ENCODE measurements around the gene APBA3.
"Not testable (repeated sequence)": the region's sequence is repeated elsewhere in the genome, so short reads cannot be mapped to it uniquely, and the experiment has no call there.

Gene APBA3

DNA sequence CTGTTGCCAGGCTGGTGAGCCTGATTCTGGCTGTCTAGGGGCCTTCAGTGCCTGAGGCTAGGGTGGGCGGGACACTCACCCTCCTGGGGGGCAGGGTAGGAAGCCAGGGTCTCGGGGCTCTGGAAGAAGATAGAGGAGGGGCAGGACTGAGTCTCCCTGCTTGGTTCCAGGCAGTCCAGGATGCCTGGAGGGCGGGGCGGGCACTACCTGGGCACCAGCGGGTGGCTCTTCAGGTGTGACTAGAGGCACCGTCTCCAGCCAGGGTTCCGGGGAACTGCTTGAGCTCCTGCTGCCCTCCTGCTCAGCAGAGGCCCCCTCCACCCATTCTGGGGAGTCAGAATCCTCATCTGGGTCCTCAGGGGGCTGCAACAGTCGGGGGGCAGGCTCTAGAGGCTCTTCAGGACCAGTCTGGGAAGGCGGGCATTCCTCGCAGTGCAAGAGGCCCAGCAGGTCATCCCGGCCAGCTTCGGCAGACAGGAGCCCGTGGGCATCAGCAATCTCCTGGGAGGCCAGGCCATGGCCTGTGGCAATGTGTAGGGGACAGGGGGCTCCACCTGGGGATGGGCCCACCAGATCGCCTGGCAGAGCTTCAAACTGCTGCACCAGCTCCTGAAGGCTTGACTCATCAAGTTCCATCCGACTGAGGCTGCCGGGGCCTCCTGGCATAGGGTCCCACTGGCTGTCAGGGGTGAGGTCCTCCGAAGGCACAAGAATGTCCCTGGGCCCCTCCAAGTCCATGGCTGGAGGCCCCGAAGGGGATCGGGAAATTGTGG, 1.8 kb downstream of the APBA3 start:
- H3K79me2 ChIP-seq (ENCODE audit: control insufficient read depth, insufficient read depth, low read length, unreplicated experiment), result peaks cover 11% of the 10 kb centered on the region
- H2AFZ ChIP-seq (ENCODE audit: low read length, unreplicated experiment), result no peak overlapping the region
- H3K27me3 ChIP-seq (ENCODE audit: insufficient read depth, low read length), result no peaks in the 10 kb centered on the region
- peaks cover 2% of the 10 kb centered on the region for H3K4me1 ChIP-seq (ENCODE audit: control insufficient read depth, insufficient read depth, low read length, unreplicated experiment)
- no peak overlapping the region for H3K27ac ChIP-seq (ENCODE audit: low read depth, low read length)
- no peaks in the 10 kb centered on the region for H3K36me3 ChIP-seq (ENCODE audit: insufficient read depth, low read length)
- no peak overlapping the region for H3K4me3 ChIP-seq (ENCODE audit: low read depth, low read length)

DNA sequence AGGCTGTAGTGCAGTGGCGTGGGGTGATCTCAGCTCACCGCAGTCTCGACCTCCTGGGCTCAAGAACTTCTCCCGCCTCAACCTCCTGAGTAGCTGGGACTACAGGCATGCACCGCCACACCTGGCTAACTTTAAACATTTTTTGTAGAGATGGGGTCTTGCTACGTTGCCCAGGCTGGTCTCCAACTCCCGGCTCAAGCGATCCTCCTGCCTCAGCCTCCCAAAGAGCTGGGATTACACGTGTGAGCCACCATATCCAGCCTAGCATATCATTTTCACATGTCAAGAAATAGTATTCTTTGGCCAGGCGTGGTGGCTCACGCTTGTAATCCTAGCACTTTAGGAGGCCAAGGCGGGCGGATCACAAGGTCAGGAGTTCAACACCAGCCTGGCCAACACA, 3.2 kb downstream of the APBA3 start:
- H3K27me3 ChIP-seq (ENCODE audit: insufficient read depth, low read length); H3K4me1 ChIP-seq (ENCODE audit: control insufficient read depth, insufficient read depth, low read length, unreplicated experiment); H3K27ac ChIP-seq (ENCODE audit: low read depth, low read length); H3K4me3 ChIP-seq (ENCODE audit: low read depth, low read length); H2AFZ ChIP-seq (ENCODE audit: low read length, unreplicated experiment); H3K36me3 ChIP-seq (ENCODE audit: insufficient read depth, low read length): not testable (repeated sequence)
- peaks cover 11% of the 10 kb centered on the region for H3K79me2 ChIP-seq (ENCODE audit: control insufficient read depth, insufficient read depth, low read length, unreplicated experiment)

DNA sequence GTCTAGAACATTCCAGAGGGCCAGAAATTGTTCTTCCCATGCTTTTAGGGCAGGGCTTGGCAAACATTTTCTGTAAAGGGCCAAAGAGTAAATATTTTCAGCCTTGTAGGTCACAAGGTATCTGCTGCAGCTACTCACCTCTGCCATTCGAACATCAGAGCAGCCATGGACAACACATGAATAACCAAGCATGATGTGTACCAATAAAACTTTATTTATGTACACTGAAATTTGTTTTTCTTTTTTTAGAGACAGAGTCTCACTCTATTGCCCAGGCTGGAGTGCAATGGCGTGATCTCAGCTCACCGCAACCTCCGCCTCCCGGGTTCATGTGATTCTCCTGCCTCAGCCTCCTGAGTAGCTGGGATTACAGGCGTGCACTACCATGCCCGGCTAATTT, 3.8 kb downstream of the APBA3 start:
- not testable (repeated sequence) for H3K27me3 ChIP-seq (ENCODE audit: insufficient read depth, low read length); H3K4me1 ChIP-seq (ENCODE audit: control insufficient read depth, insufficient read depth, low read length, unreplicated experiment); H3K36me3 ChIP-seq (ENCODE audit: insufficient read depth, low read length); H3K27ac ChIP-seq (ENCODE audit: low read depth, low read length); H3K4me3 ChIP-seq (ENCODE audit: low read depth, low read length); H2AFZ ChIP-seq (ENCODE audit: low read length, unreplicated experiment)
- H3K79me2 ChIP-seq (ENCODE audit: control insufficient read depth, insufficient read depth, low read length, unreplicated experiment), result peaks cover 11% of the 10 kb centered on the region

DNA sequence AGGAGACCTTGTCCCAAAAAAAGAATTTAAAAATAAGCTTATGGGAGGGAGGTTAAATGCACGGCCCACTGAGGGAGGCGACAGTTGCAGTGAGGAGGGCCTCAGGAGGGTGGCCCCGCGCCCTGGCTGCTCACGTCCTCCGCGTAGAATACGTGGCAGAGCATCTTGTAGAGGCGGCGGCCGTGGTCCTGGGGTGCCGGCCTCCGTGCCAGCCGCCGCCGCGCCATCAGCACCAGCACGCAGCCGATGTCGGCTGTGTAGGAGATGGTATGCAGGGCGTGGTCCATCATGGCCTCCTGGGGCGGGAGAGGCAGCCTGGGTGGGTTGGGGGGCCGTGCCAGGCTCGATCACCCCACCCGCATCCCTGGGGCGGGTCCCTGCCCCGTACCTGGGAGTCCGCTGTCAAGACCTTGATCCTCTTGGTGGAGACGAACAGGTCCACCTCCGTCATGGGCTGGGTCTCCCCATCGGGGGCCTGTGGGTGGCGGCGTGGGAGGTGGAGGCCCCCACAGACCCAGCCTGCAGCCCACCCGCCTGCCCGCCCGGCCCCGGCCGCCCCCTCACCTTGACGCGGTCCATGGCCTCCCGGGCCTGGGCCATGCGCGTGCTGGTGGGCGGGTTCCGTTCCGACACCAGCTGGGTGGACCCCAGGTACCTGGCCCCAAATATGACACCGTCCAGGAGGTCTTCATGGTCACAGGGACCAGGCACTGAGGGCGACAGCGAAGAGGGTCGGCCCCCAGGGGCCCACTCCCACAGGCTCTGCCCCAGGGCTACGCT, 7.7 kb downstream of the APBA3 start:
- no peak overlapping the region for H3K27ac ChIP-seq (ENCODE audit: low read depth, low read length)
- no peak overlapping the region for H2AFZ ChIP-seq (ENCODE audit: low read length, unreplicated experiment)
- no peaks in the 10 kb centered on the region for H3K36me3 ChIP-seq (ENCODE audit: insufficient read depth, low read length)
- H3K4me3 ChIP-seq (ENCODE audit: low read depth, low read length), result no peak overlapping the region
- no peaks in the 10 kb centered on the region for H3K79me2 ChIP-seq (ENCODE audit: control insufficient read depth, insufficient read depth, low read length, unreplicated experiment)
- H3K27me3 ChIP-seq (ENCODE audit: insufficient read depth, low read length), result no peaks in the 10 kb centered on the region
- H3K4me1 ChIP-seq (ENCODE audit: control insufficient read depth, insufficient read depth, low read length, unreplicated experiment), result no peaks in the 10 kb centered on the region

DNA sequence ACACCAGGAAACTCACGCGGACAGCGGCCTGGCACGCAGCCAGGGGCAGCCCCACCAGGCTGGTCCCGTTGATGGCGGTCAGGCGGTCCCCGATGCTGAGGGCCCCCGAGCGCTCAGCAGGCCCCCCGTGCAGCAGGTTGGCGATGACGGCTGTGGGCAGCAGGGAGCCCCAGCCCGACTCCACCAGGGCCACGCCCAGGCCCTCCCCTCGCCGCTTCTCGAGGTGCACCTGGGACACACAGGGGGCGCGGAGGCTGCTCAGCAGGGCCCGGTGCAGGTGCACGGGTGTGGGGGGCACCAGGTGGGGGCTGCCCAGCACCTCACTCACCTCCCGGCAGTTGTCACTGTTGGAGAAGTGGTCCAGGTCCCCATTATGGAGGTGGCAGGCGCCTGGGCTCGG, 9.0 kb downstream of the APBA3 start:
- Histone ChIP-seq H3K4me3 (ENCODE audit: low read depth, low read length) (no peak overlapping the region), H3K27me3 (ENCODE audit: insufficient read depth, low read length) (no peaks in the 10 kb centered on the region), H3K4me1 (ENCODE audit: control insufficient read depth, insufficient read depth, low read length, unreplicated experiment) (no peaks in the 10 kb centered on the region), H2AFZ (ENCODE audit: low read length, unreplicated experiment) (no peak overlapping the region), H3K79me2 (ENCODE audit: control insufficient read depth, insufficient read depth, low read length, unreplicated experiment) (no peaks in the 10 kb centered on the region), H3K36me3 (ENCODE audit: insufficient read depth, low read length) (no peaks in the 10 kb centered on the region), H3K27ac (ENCODE audit: low read depth, low read length) (no peak overlapping the region)

DNA sequence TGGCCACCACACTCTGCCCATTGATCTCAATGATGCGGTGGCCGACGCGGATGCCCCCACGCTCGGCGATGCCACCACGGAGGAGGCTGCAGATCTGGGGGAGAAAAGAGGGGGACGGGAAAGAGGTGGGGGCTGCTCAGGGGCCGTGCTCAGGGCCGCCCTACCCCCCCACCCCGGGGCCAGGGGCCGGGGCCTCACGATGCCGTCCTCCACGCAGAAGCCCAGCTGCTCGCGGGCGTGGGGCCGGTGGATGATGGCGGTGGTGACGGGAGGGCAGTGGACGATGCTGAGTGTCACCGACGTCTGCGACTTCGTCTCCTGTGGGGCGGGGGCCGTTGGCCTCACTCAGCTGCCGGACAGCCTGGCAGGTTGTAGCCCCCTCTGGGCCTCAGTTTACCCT, 10.3 kb downstream of the APBA3 start:
- H3K79me2 ChIP-seq (ENCODE audit: control insufficient read depth, insufficient read depth, low read length, unreplicated experiment), result no peaks in the 10 kb centered on the region
- no peak overlapping the region for H3K27ac ChIP-seq (ENCODE audit: low read depth, low read length)
- no peaks in the 10 kb centered on the region for H3K27me3 ChIP-seq (ENCODE audit: insufficient read depth, low read length)
- H3K4me1 ChIP-seq (ENCODE audit: control insufficient read depth, insufficient read depth, low read length, unreplicated experiment), result no peaks in the 10 kb centered on the region
- no peak overlapping the region for H3K4me3 ChIP-seq (ENCODE audit: low read depth, low read length)
- no peak overlapping the region for H2AFZ ChIP-seq (ENCODE audit: low read length, unreplicated experiment)
- H3K36me3 ChIP-seq (ENCODE audit: insufficient read depth, low read length), result no peaks in the 10 kb centered on the region

DNA sequence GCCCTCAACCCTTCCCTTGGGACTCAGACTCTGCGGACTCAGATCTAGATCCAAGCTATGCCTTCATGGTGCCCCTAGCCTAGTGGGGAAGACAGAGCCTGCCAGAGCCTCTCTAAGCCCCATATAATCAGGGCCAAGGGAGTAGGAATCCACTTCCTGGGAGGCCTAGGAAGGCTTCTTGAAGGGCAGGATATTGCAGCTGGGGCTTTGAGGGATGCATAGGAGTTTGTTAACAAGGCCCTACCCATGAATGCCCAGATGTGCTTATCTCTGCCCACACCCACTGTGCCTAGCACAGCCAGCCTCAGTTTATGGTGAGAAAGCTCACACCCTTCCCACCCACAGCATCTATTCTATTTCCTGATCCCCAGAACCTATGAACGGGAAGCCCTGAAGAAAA, 11.3 kb downstream of the APBA3 start:
- Histone ChIP-seq H2AFZ (ENCODE audit: low read length, unreplicated experiment) (no peak overlapping the region), H3K79me2 (ENCODE audit: control insufficient read depth, insufficient read depth, low read length, unreplicated experiment) (no peaks in the 10 kb centered on the region), H3K27ac (ENCODE audit: low read depth, low read length) (no peak overlapping the region), H3K36me3 (ENCODE audit: insufficient read depth, low read length) (no peaks in the 10 kb centered on the region), H3K4me3 (ENCODE audit: low read depth, low read length) (no peak overlapping the region), H3K27me3 (ENCODE audit: insufficient read depth, low read length) (no peaks in the 10 kb centered on the region), H3K4me1 (ENCODE audit: control insufficient read depth, insufficient read depth, low read length, unreplicated experiment) (no peaks in the 10 kb centered on the region)

DNA sequence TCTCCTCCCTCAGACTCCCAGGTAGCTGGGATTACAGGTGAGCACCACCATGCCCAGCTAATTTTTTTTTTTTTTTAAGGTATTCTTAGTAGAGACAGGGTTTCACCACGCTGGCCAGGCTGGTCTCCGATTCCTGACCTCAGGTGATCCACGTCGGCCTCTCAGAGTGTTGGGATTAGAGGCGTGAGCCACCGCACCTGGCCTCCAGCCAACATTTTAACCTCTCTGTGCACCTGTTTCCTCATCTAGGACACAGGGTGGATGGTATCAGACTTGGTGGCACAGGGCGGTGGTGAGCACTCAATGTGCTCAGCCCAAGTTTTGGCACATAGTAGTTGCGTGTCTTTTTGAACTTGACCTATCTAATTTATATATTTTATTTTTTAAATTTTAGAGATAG, 12.5 kb downstream of the APBA3 start:
- Histone ChIP-seq H3K36me3 (ENCODE audit: insufficient read depth, low read length) (no peaks in the 10 kb centered on the region), H3K79me2 (ENCODE audit: control insufficient read depth, insufficient read depth, low read length, unreplicated experiment) (no peaks in the 10 kb centered on the region), H3K27ac (ENCODE audit: low read depth, low read length) (no peak overlapping the region), H3K4me3 (ENCODE audit: low read depth, low read length) (no peak overlapping the region), H2AFZ (ENCODE audit: low read length, unreplicated experiment) (no peak overlapping the region), H3K27me3 (ENCODE audit: insufficient read depth, low read length) (no peaks in the 10 kb centered on the region), H3K4me1 (ENCODE audit: control insufficient read depth, insufficient read depth, low read length, unreplicated experiment) (no peaks in the 10 kb centered on the region)

DNA sequence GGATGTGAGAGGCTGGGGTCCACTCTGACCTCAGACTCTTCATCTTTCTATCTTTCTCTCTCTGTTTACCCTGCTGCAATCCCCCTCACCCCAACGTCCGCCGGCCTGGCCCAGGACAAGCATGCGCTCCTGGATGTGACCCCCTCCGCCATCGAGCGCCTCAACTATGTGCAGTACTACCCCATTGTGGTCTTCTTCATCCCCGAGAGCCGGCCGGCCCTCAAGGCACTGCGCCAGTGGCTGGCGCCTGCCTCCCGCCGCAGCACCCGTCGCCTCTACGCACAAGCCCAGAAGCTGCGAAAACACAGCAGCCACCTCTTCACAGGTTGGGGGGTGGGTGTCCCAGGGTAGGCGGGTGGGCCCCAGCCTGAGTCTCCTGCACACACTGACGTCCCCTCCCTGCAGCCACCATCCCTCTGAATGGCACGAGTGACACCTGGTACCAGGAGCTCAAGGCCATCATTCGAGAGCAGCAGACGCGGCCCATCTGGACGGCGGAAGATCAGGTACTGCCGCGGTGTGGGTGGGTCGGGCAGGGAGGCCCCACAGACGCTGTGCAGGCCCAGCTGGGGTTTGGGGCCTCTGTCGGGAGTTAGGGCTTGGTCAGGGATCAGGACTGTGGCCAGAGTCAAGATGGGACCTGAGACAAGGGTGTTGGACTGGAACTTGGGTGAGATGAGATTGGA, 15.0 kb downstream of the APBA3 start:
- Histone ChIP-seq H3K27ac (ENCODE audit: low read depth, low read length) (no peak overlapping the region), H3K79me2 (ENCODE audit: control insufficient read depth, insufficient read depth, low read length, unreplicated experiment) (no peaks in the 10 kb centered on the region), H3K4me3 (ENCODE audit: low read depth, low read length) (no peak overlapping the region), H3K4me1 (ENCODE audit: control insufficient read depth, insufficient read depth, low read length, unreplicated experiment) (no peaks in the 10 kb centered on the region), H3K27me3 (ENCODE audit: insufficient read depth, low read length) (no peaks in the 10 kb centered on the region), H2AFZ (ENCODE audit: low read length, unreplicated experiment) (no peak overlapping the region), H3K36me3 (ENCODE audit: insufficient read depth, low read length) (no peaks in the 10 kb centered on the region)

DNA sequence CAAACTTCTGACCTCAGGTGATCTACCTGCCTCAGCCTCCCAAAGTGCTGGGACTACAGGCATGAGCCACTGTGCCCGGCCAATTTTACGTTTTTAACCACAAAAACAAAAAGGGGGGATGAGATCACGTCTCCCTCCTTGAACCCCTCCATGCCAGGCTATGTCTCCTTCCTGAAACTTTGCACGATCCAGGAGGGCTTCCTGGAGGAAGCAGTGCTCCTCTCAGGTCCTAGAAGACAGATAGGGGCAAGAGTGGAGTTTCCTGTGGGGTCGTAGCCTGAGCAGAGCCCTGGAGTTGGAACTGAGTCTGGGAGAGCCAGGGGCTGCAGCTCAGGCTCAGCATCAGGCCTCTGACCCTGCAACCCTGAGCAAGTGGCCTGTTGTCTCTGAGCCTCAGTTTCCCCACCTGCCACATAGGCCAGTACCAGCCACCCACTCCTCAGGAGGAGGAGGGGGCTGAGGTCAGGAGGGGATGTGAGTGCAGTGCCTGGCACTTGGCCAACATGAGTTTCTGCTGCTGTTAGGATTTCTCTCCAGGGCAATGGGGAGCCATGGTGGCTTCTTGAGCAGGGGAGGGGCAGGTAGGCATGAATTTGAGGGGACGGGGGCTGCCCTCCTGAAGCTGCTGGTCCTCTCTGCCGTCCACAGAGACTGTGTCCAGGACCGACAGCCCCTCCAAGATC, 16.0 kb downstream of the APBA3 start:
- H3K27me3 ChIP-seq (ENCODE audit: insufficient read depth, low read length), result no peaks in the 10 kb centered on the region
- no peak overlapping the region for H2AFZ ChIP-seq (ENCODE audit: low read length, unreplicated experiment)
- no peak overlapping the region for H3K27ac ChIP-seq (ENCODE audit: low read depth, low read length)
- no peak overlapping the region for H3K4me3 ChIP-seq (ENCODE audit: low read depth, low read length)
- no peaks in the 10 kb centered on the region for H3K4me1 ChIP-seq (ENCODE audit: control insufficient read depth, insufficient read depth, low read length, unreplicated experiment)
- H3K36me3 ChIP-seq (ENCODE audit: insufficient read depth, low read length), result no peaks in the 10 kb centered on the region
- no peaks in the 10 kb centered on the region for H3K79me2 ChIP-seq (ENCODE audit: control insufficient read depth, insufficient read depth, low read length, unreplicated experiment)

Data from ACC112 (cell line).